PC-3 (cell line): ENCODE results near the gene EFNB3. TPM values are rescaled to one million over a fixed set of nuclear protein-coding genes. Genes with fewer than 3 reads are reported as not detected.

ENCODE experiments used
- ATAC-seq: fragments of 200-7000 bp; cut with Tn5 transposase; 2 replicates; pipeline ENCODE4 v1.9.1; 2020; ENCODE audit warnings: mild to moderate bottlenecking, moderate library complexity
- BruUV-seq: library from RNA; stranded (reverse); fragments of 400-500 nt; replicated peaks from 2 replicates; lab custom pipeline; 2021; lab: Mats Ljungman, UMichigan
- CTCF ChIA-PET: fragments of 300-600 bp; sonication (Branson Sonifier 250); formaldehyde crosslinking; loops from one replicate; lab custom pipeline; 2022; ENCODE audit warnings: antibody characterized with exemption; lab: Charles Lee
- POLR2A ChIA-PET: fragments of 300-600 bp; sonication (Branson Sonifier 250); formaldehyde crosslinking; loops from one replicate; lab custom pipeline; 2022; ENCODE audit warnings: antibody characterized with exemption; ENCODE audit not compliant: unreplicated experiment; lab: Charles Lee
- DNase-seq: peaks from one replicate; pipeline ENCODE4 v3.0.0-alpha.2; 2015
- H2AFZ ChIP-seq: fragments of 300-600 bp; sonication (generic); 2 replicates; pipeline ENCODE4 v1.6.0; 2016; ENCODE audit warnings: antibody characterized with exemption, low read length
- H3F3A ChIP-seq: fragments of 300-600 bp; sonication (generic); one replicate; pipeline ENCODE4 v1.6.0; 2017; ENCODE audit warnings: antibody characterized with exemption, low read length, control low read depth, mild to moderate bottlenecking; ENCODE audit not compliant: unreplicated experiment
- H3K27ac ChIP-seq: fragments of 300-600 bp; sonication (generic); 2 replicates; pipeline ENCODE4 v1.5.1; 2016; ENCODE audit warnings: mild to moderate bottlenecking, low read length
- H3K27me3 ChIP-seq: fragments of 300-600 bp; sonication (generic); 2 replicates; pipeline ENCODE4 v1.6.1; 2016; ENCODE audit warnings: low read length, mixed read lengths
- H3K36me3 ChIP-seq: fragments of 300-600 bp; sonication (generic); 2 replicates; pipeline ENCODE4 v1.6.1; 2016; ENCODE audit warnings: low read depth, mixed run types, low read length, mixed read lengths
- H3K4me1 ChIP-seq: fragments of 300-600 bp; sonication (generic); 2 replicates; pipeline ENCODE4 v1.5.1; 2016; ENCODE audit warnings: low read length; ENCODE audit not compliant: insufficient read depth
- H3K4me2 ChIP-seq: fragments of 300-600 bp; sonication (generic); 2 replicates; pipeline ENCODE4 v1.6.0; 2016; ENCODE audit warnings: low read length
- H3K4me3 ChIP-seq: fragments of 300-600 bp; sonication (generic); 2 replicates; pipeline ENCODE4 v1.5.1; 2016; ENCODE audit warnings: mild to moderate bottlenecking, low read length, mixed read lengths
- H3K79me2 ChIP-seq: fragments of 300-600 bp; sonication (generic); 2 replicates; pipeline ENCODE4 v1.6.1; 2017; ENCODE audit warnings: low read length, mixed read lengths
- H3K9ac ChIP-seq: fragments of 300-600 bp; sonication (generic); 2 replicates; pipeline ENCODE4 v1.6.0; 2016; ENCODE audit warnings: mild to moderate bottlenecking, low read length
- H3K9me2 ChIP-seq: fragments of 300-600 bp; sonication (generic); replicated peaks from 2 replicates; pipeline ENCODE4 v1.6.1; 2016; ENCODE audit warnings: mixed run types, low read length, mixed read lengths
- H3K9me3 ChIP-seq: fragments of 300-600 bp; sonication (generic); 2 replicates; pipeline ENCODE4 v1.6.1; 2016; ENCODE audit warnings: low read length, mixed read lengths
- H4K20me1 ChIP-seq: fragments of 300-600 bp; sonication (generic); 2 replicates; pipeline ENCODE4 v1.6.1; 2016; ENCODE audit warnings: low read length, mixed read lengths
- EZH2 ChIP-seq: fragments of 300-600 bp; sonication (generic); IDR thresholded peaks from one replicate; pipeline ENCODE4 v1.6.1; 2017; ENCODE audit warnings: antibody characterized with exemption, mild to moderate bottlenecking, low read length; ENCODE audit not compliant: unreplicated experiment
- EZH2phosphoT487 ChIP-seq: fragments of 300-600 bp; sonication (generic); IDR thresholded peaks from 2 replicates; pipeline ENCODE4 v1.6.1; 2018; ENCODE audit warnings: mild to moderate bottlenecking, antibody characterized with exemption, low read length, borderline replicate concordance
- intact Hi-C: fragments of 100-400 bp; cut with micrococcal nuclease; formaldehyde crosslinking; loops from 2 replicates; pipeline ENCODE4 v1.9.0; 2023
- total RNA-seq: library from RNA; depleted of rRNA; stranded (reverse); fragments of >200 nt; gene quantifications from 2 replicates; pipeline ENCODE4 v1.2.3, GENCODE V29; 2014
- TF ChIP-seq, protein P1 (sequence below): fragments of 300-600 bp; sonication (generic); conservative IDR thresholded peaks from 2 replicates; pipeline ENCODE4 v1.5.1; 2017; ENCODE audit warnings: antibody characterized with exemption, low read depth, mild to moderate bottlenecking, low read length

Gene EFNB3
- total RNA-seq, 1 experiment from 2014 or later = 4.9 TPM

DNA sequence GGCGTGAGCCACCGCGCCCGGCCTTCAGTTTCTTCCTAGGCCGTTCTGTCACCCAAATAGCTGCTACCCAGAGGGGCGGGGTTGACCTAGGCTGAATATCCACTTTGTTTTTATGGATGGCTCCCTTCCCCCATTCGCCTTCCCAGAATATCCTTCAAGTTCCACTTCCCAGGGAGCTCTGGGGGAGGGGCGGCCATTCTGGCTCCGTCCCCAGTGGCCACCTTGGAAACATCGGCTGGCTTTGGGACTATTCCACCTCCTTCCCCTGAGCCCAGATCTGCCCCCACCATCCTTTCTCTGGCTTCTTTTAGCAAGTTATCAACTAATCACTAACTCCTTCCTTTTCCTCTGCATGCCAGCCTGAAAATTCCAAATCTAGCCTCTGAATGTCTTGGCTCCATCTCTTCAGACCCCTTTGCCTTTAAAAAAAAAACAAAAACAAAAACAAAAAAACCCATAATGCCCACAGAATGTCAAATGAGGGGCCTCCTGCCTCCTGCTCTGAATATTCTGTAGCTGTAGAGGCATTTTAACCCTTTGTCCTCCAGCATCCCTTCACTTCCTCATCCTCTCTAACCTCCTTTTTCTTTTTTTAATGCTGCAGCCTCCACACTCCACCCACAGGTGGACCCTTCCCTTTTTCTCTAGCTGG is 47.9 kb upstream of the EFNB3 start:
- no peaks in the 10 kb centered on the region for H4K20me1 ChIP-seq
- no peak overlapping the region for H2AFZ ChIP-seq
- ATAC-seq (no peak), DNase-seq (no peak)
- BruUV-seq = no TSS peak
- no peaks in the 10 kb centered on the region for H3K79me2 ChIP-seq
- H3K9me3 ChIP-seq = no peaks in the 10 kb centered on the region
- H3F3A ChIP-seq = no peaks in the 10 kb centered on the region
- ChIA-PET POLR2A (no interaction called here), CTCF (no interaction called here)
- 0 out of 2 replicates have a peak, but pooled peaks cover under 1% of the 10 kb centered on the region for H3K27me3 ChIP-seq
- no peak overlapping the region for H3K9ac ChIP-seq
- H3K4me3 ChIP-seq = no peak overlapping the region
- no peak overlapping the region for H3K4me2 ChIP-seq
- TF ChIP-seq EZH2 (no peak), EZH2phosphoT487 (no peak)
- TF ChIP-seq, protein P1, sequence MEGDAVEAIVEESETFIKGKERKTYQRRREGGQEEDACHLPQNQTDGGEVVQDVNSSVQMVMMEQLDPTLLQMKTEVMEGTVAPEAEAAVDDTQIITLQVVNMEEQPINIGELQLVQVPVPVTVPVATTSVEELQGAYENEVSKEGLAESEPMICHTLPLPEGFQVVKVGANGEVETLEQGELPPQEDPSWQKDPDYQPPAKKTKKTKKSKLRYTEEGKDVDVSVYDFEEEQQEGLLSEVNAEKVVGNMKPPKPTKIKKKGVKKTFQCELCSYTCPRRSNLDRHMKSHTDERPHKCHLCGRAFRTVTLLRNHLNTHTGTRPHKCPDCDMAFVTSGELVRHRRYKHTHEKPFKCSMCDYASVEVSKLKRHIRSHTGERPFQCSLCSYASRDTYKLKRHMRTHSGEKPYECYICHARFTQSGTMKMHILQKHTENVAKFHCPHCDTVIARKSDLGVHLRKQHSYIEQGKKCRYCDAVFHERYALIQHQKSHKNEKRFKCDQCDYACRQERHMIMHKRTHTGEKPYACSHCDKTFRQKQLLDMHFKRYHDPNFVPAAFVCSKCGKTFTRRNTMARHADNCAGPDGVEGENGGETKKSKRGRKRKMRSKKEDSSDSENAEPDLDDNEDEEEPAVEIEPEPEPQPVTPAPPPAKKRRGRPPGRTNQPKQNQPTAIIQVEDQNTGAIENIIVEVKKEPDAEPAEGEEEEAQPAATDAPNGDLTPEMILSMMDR = no peak
- H3K9me2 ChIP-seq = no peaks in the 10 kb centered on the region
- H3K27ac ChIP-seq = no peak overlapping the region
- no peaks in the 10 kb centered on the region for H3K4me1 ChIP-seq
- intact Hi-C loops = no loop called here
- H3K36me3 ChIP-seq = no peaks in the 10 kb centered on the region

DNA sequence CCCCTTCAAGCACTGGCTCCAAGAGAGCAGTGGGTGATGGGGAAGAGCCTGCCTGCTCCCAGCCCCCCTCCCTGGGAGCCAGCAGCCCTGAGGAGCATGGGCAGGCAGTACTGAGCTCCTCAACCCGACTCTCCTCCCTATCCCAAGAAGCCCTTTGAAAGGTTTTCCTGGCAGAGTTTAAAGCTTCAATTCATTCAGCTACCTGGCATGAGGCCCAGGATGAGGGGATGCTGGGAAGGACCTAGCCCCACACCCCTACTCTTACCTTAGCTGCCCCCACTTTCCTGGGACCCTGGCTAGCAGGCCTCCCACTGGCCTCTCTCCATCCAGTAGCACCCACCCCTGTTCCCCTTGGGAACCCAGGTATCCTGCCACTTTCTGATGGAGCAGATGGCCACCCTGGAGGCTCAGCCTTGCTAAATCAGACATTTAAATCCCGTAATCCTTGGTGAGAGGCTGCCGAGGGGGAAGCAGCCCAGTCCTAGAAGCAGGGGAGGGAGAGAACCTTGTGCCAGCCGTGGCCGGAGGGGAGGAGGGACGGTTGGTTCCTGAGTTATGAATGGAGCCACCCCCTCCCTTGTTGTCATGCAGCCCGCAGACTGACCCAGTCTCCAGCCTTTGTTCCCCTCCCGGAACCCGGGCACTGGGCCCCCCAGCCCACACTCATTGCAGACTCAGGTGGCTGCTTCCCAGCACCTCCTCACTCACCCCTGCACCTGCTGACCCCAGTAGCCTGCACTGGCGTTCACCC is 37.2 kb upstream of the EFNB3 start:
- Histone ChIP-seq H3K4me1 (no peaks in the 10 kb centered on the region), H3K4me3 (no peak overlapping the region), H2AFZ (no peak overlapping the region), H3K9me3 (no peaks in the 10 kb centered on the region), H3F3A (no peaks in the 10 kb centered on the region), H3K4me2 (no peak overlapping the region), H3K36me3 (no peaks in the 10 kb centered on the region), H3K27me3 (no peaks in the 10 kb centered on the region), H4K20me1 (no peaks in the 10 kb centered on the region), H3K9me2 (no peaks in the 10 kb centered on the region), H3K27ac (no peak overlapping the region), H3K79me2 (no peaks in the 10 kb centered on the region), H3K9ac (no peak overlapping the region)
- intact Hi-C loops = no loop called here
- no peak for DNase-seq
- no peak for ATAC-seq
- BruUV-seq = no TSS peak
- TF ChIP-seq, protein P1 = no peak
- TF ChIP-seq EZH2phosphoT487 = no peak
- ChIA-PET POLR2A (interaction anchor here (0.6 to 0.7 kb wide), 2 partner anchors 12 to 77 kb away, joined by 4 read pairs; no protein-coding TSS in a partner anchor), CTCF (no interaction called here)

DNA sequence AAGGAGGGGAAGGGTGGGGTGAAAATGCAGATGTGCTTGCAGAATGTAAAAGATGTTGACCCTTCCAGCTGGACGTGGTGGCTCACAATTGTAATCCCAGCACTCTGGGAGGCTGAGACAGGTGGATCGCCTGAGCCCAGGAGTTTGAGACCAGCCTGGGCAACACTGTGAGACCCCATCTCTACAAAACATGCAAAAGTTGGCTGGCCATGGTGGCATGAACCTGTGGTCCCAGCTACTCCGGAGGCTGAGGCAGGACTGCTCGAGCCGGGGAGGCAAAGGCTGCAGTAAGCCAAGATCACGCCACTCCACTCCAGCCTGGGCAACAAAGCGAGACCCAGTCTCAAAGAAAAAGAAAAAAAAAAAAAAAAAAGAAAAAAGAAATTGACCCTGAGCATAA is 36.5 kb upstream of the EFNB3 start:
- Histone ChIP-seq H3K36me3 (peaks cover 5% of the 10 kb centered on the region), H3K9me2 (no peaks in the 10 kb centered on the region), H3K9ac (no peak overlapping the region), H3K79me2 (no peaks in the 10 kb centered on the region), H3K4me1 (no peaks in the 10 kb centered on the region), H3K27ac (no peak overlapping the region), H2AFZ (no peak overlapping the region), H3K4me3 (no peak overlapping the region), H3K27me3 (no peaks in the 10 kb centered on the region), H4K20me1 (no peaks in the 10 kb centered on the region), H3K9me3 (no peaks in the 10 kb centered on the region), H3F3A (no peaks in the 10 kb centered on the region), H3K4me2 (no peak overlapping the region)
- ChIA-PET POLR2A (no interaction called here), CTCF (no interaction called here)
- no peak for DNase-seq
- intact Hi-C loops = no loop called here
- ATAC-seq = no peak
- no TSS peak for BruUV-seq
- TF ChIP-seq, protein P1 = no peak
- TF ChIP-seq EZH2phosphoT487 (no peak), EZH2 (no peak)
